H1 (cell line): Measurements from ENCODE around the gene ROS1. TPM values are rescaled to one million over a fixed set of nuclear protein-coding genes. Genes with fewer than 3 reads are reported as not detected.

Source experiments
- CTCF ChIA-PET: fragments of 300-600 bp; sonication (Branson Sonifier 250); formaldehyde crosslinking; loops from one replicate; lab custom pipeline; 2021; ENCODE audit not compliant: partially characterized antibody; lab: Charles Lee
- POLR2A ChIA-PET: fragments of 300-600 bp; sonication (Branson Sonifier 250); formaldehyde crosslinking; loops from one replicate; lab custom pipeline; 2021; ENCODE audit warnings: inconsistent platforms; ENCODE audit not compliant: partially characterized antibody; lab: Charles Lee
- DNase-seq, 2 experiments: peaks; one replicate each; pipeline versions ENCODE4 v3.0.0 to v3.0.0-alpha.2; 2010 to 2022; ENCODE audit warnings: low spot score in 2 of 2, low read depth in 1 of 2, mixed read lengths in 1 of 2
- FAIRE-seq: peaks from 2 replicates; lab custom pipeline; 2011; peaks lifted over from hg19 to GRCh38; lab: Jason Lieb, UNC
- H2AFZ ChIP-seq: 2 replicates; pipeline ENCODE4 v1.8.1; 2012; ENCODE audit warnings: low read length, inconsistent platforms
- H2AK5ac ChIP-seq: 2 replicates; pipeline ENCODE4 v1.6.1; 2013; ENCODE audit warnings: low read depth, low read length
- H2BK120ac ChIP-seq: replicated peaks from 2 replicates; pipeline ENCODE3; 2013; ENCODE audit warnings: low read depth, low read length, inconsistent platforms
- H2BK12ac ChIP-seq: 2 replicates; pipeline ENCODE4 v1.6.1; 2013; ENCODE audit warnings: low read depth, low read length
- H2BK15ac ChIP-seq: 2 replicates; pipeline ENCODE4 v1.6.1; 2013; ENCODE audit warnings: low read length
- H2BK20ac ChIP-seq: 2 replicates; pipeline ENCODE4 v1.6.1; 2013; ENCODE audit warnings: low read length
- H2BK5ac ChIP-seq: 2 replicates; pipeline ENCODE4 v1.6.1; 2013; ENCODE audit warnings: low read depth, low read length
- H3K14ac ChIP-seq: 2 replicates; pipeline ENCODE4 v1.6.1; 2013; ENCODE audit warnings: inconsistent platforms; ENCODE audit not compliant: insufficient read length
- H3K18ac ChIP-seq: 2 replicates; pipeline ENCODE4 v1.6.1; 2013; ENCODE audit warnings: low read length; ENCODE audit errors: extremely low read depth
- H3K23ac ChIP-seq: 2 replicates; pipeline ENCODE4 v1.6.1; 2013; ENCODE audit warnings: inconsistent platforms; ENCODE audit not compliant: insufficient read length
- H3K23me2 ChIP-seq: 2 replicates; pipeline ENCODE4 v1.6.1; 2013; ENCODE audit warnings: low read depth, low read length
- H3K27ac ChIP-seq: 2 replicates; pipeline ENCODE4 v1.6.1; 2011; ENCODE audit warnings: low read depth, low read length, inconsistent platforms
- H3K27me3 ChIP-seq, 4 experiments: replicated peaks in 1 of 4; 1 replicate in 1 of 4; 2 replicates in 3 of 4; pipeline versions ENCODE4 v1.6.1 to v1.8.1; 2011 to 2013; ENCODE audit warnings: low read length in 3 of 4, mild to moderate bottlenecking in 3 of 4, inconsistent platforms in 2 of 4, mixed read lengths in 2 of 4, moderate library complexity in 1 of 4; ENCODE audit not compliant: control insufficient read depth in 3 of 4, insufficient read depth in 3 of 4; ENCODE audit errors: extremely low read depth in 1 of 4
- H3K36me3 ChIP-seq, 4 experiments: 2 replicates each; pipeline versions ENCODE4 v1.6.1 to v1.8.1; 2011 to 2013; ENCODE audit warnings: mild to moderate bottlenecking in 4 of 4, low read length in 3 of 4, moderate library complexity in 2 of 4, control low read depth in 1 of 4, inconsistent platforms in 1 of 4; ENCODE audit not compliant: insufficient read depth in 4 of 4, control insufficient read depth in 2 of 4
- H3K4ac ChIP-seq: replicated peaks from 2 replicates; pipeline ENCODE3; 2013; ENCODE audit warnings: low read length, low read depth, mixed read lengths, inconsistent platforms; ENCODE audit not compliant: insufficient read length
- H3K4me1 ChIP-seq, 4 experiments: replicated peaks in 1 of 4; 1 replicate in 1 of 4; 2 replicates in 3 of 4; pipeline versions ENCODE4 v1.6.1 to v1.8.1; 2011 to 2013; ENCODE audit warnings: low read length in 3 of 4, inconsistent platforms in 2 of 4, mixed read lengths in 1 of 4; ENCODE audit not compliant: insufficient read depth in 4 of 4, control insufficient read depth in 3 of 4
- H3K4me2 ChIP-seq, 2 experiments: 2 replicates each; pipeline versions ENCODE4 v1.6.1 to v1.8.1; 2011 to 2013; ENCODE audit warnings: low read depth in 2 of 2, low read length in 2 of 2, control low read depth in 1 of 2, inconsistent platforms in 1 of 2, mild to moderate bottlenecking in 1 of 2; ENCODE audit not compliant: insufficient read depth in 1 of 2
- H3K4me3 ChIP-seq, 4 experiments: fragments of 200-600, 300-600 bp in 1 of 4; sonication (generic), shearing (Covaris generic), sonication (Bioruptor Twin) in 1 of 4; 2 replicates each; pipeline versions ENCODE4 v1.5.1 to v1.8.1; 2011 to 2016; ENCODE audit warnings: low read length in 4 of 4, low read depth in 3 of 4, control low read depth in 2 of 4, inconsistent platforms in 2 of 4, mild to moderate bottlenecking in 2 of 4, mixed read lengths in 1 of 4, moderate library complexity in 1 of 4; ENCODE audit not compliant: insufficient read depth in 2 of 4; ENCODE audit errors: extremely low read depth in 1 of 4
- H3K56ac ChIP-seq: replicated peaks from 2 replicates; pipeline ENCODE3; 2013; ENCODE audit warnings: low read depth, mild to moderate bottlenecking, mixed read lengths, low read length, inconsistent platforms; ENCODE audit not compliant: insufficient read length
- H3K79me1 ChIP-seq: 2 replicates; pipeline ENCODE4 v1.6.1; 2013; ENCODE audit warnings: low read depth, low read length, control low read depth
- H3K79me2 ChIP-seq, 2 experiments: 2 replicates each; pipeline versions ENCODE4 v1.6.1 to v1.8.1; 2012 to 2013; ENCODE audit warnings: low read length in 2 of 2, mild to moderate bottlenecking in 2 of 2, inconsistent platforms in 1 of 2; ENCODE audit not compliant: insufficient read depth in 2 of 2, control insufficient read depth in 1 of 2
- H3K9ac ChIP-seq, 4 experiments: replicated peaks in 1 of 4; 1 replicate in 1 of 4; 2 replicates in 3 of 4; pipeline versions ENCODE4 v1.6.1 to v1.8.1; 2011 to 2013; ENCODE audit warnings: low read depth in 3 of 4, low read length in 3 of 4, control low read depth in 2 of 4, mild to moderate bottlenecking in 2 of 4, moderate library complexity in 2 of 4, inconsistent platforms in 1 of 4; ENCODE audit errors: extremely low read depth in 1 of 4
- H3K9me3 ChIP-seq, 2 experiments: 2 replicates each; pipeline versions ENCODE4 v1.6.1 to v1.8.1; 2012 to 2013; ENCODE audit warnings: mild to moderate bottlenecking in 2 of 2, moderate library complexity in 2 of 2, control low read depth in 1 of 2, inconsistent platforms in 1 of 2, low read depth in 1 of 2, low read length in 1 of 2, mixed read lengths in 1 of 2; ENCODE audit not compliant: insufficient read depth in 2 of 2
- H4K20me1 ChIP-seq, 2 experiments: replicated peaks in 1 of 2; 2 replicates each; pipeline versions ENCODE3 to v1.8.1; 2011 to 2013; ENCODE audit warnings: inconsistent platforms in 2 of 2, low read length in 2 of 2, mild to moderate bottlenecking in 1 of 2; ENCODE audit not compliant: insufficient read depth in 2 of 2, control insufficient read depth in 1 of 2
- H4K5ac ChIP-seq: 2 replicates; pipeline ENCODE4 v1.6.1; 2013; ENCODE audit warnings: low read length, low read depth, mixed read lengths, inconsistent platforms; ENCODE audit not compliant: insufficient read length
- H4K8ac ChIP-seq: 2 replicates; pipeline ENCODE4 v1.8.0; 2013; ENCODE audit warnings: mild to moderate bottlenecking, moderate library complexity, low read length, inconsistent platforms; ENCODE audit not compliant: insufficient read depth; ENCODE audit errors: extremely low read depth
- H4K91ac ChIP-seq: replicated peaks from 2 replicates; pipeline ENCODE3; 2013; ENCODE audit warnings: low read length, mixed read lengths, inconsistent platforms; ENCODE audit not compliant: insufficient read length
- ATF2 ChIP-seq: IDR thresholded peaks from 2 replicates; pipeline ENCODE4 v1.6.1; 2012; ENCODE audit warnings: low read length, inconsistent platforms
- BCL11A ChIP-seq, 2 experiments: IDR thresholded peaks; one replicate each; pipeline ENCODE4 v1.6.1; 2011; ENCODE audit warnings: low read depth in 2 of 2, low read length in 2 of 2, mild to moderate bottlenecking in 2 of 2
- BRCA1 ChIP-seq: IDR thresholded peaks from 2 replicates; pipeline ENCODE4 v1.6.1; 2012; ENCODE audit warnings: low read depth, low read length, improper control_type of control experiment
- CTCF ChIP-seq, 3 experiments: IDR thresholded peaks; 1 replicate in 2 of 3; 2 replicates in 1 of 3; pipeline versions ENCODE4 v1.5.1 to v1.6.1; 2011; ENCODE audit warnings: low read length in 3 of 3, mild to moderate bottlenecking in 3 of 3, inconsistent platforms in 2 of 3, low read depth in 1 of 3, moderate library complexity in 1 of 3; ENCODE audit not compliant: insufficient read depth in 1 of 3; ENCODE audit errors: control extremely low read depth in 1 of 3
- EP300 ChIP-seq, 2 experiments: IDR thresholded peaks; 1 replicate in 1 of 2; 2 replicates in 1 of 2; pipeline ENCODE4 v1.6.1; 2011 to 2012; ENCODE audit warnings: low read depth in 2 of 2, low read length in 2 of 2, mild to moderate bottlenecking in 2 of 2, borderline replicate concordance in 1 of 2, inconsistent platforms in 1 of 2, moderate library complexity in 1 of 2
- MAX ChIP-seq: IDR thresholded peaks from 2 replicates; pipeline ENCODE4 v1.6.1; 2012; ENCODE audit warnings: inconsistent platforms
- RBBP5 ChIP-seq: IDR thresholded peaks from 2 replicates; pipeline ENCODE4 v1.7.1; 2012; ENCODE audit warnings: low read depth, mild to moderate bottlenecking, inconsistent platforms, low read length, moderate library complexity, borderline replicate concordance
- RFX5 ChIP-seq: IDR thresholded peaks from 2 replicates; pipeline ENCODE4 v1.6.1; 2011; ENCODE audit warnings: low read depth, low read length, improper control_type of control experiment, borderline replicate concordance
- SP4 ChIP-seq: IDR thresholded peaks from 2 replicates; pipeline ENCODE4 v1.6.1; 2012; ENCODE audit warnings: low read length, inconsistent platforms
- TAF1 ChIP-seq: IDR thresholded peaks from 2 replicates; pipeline ENCODE4 v1.6.1; 2011; ENCODE audit warnings: mild to moderate bottlenecking, low read depth, low read length
- TEAD4 ChIP-seq: IDR thresholded peaks from 2 replicates; pipeline ENCODE4 v1.6.1; 2012; ENCODE audit warnings: low read depth, low read length, inconsistent platforms, mixed read lengths
- polyA plus RNA-seq, 7 experiments: library from polyadenylated mRNA; depleted of rRNA in 3 of 7; stranded (reverse) in 5 of 7; unstranded in 2 of 7; fragments of >200 nt in 5 of 7; fragments of 200-250 nt in 2 of 7; gene quantifications; 1 replicate in 5 of 7; 2 replicates in 1 of 7; 4 replicates in 1 of 7; pipeline versions ENCODE4 v1.2.1 to v1.2.3, GENCODE V29; 2011 to 2013; ENCODE audit warnings: missing spikeins in 2 of 7, mixed read lengths in 2 of 7
- total RNA-seq: library from RNA; stranded (reverse); fragmentation: NEBNext Ultra II Directional; extraction: Animal tissue kit (Norgen Biotek cat#: 25700); gene quantifications from 2 replicates; pipeline ENCODE4 v1.2.1, GENCODE V29; 2021

ROS1 gene
- total and polyA plus RNA-seq, 2 of the 8 experiments (the other 6 are each of a cell fraction or from before 2014, with no cell fraction given): not detected

- Histone ChIP-seq H3K27me3 (no peaks in the 10 kb centered on the region), H3K4me1 (peaks cover 0 to 3% (median 0%) of the 10 kb centered on the region in 4 experiments; a peak in 1 of 7 replicates), H3K4ac (no peak overlapping the region), H3K23me2 (no peaks in the 10 kb centered on the region), H2BK12ac (no peak overlapping the region), H4K5ac (no peak overlapping the region), H3K27ac (no peak overlapping the region), H3K36me3 (no peaks in the 10 kb centered on the region), H3K56ac (no peak overlapping the region), H3K79me2 (no peaks in the 10 kb centered on the region), H3K9me3 (no peaks in the 10 kb centered on the region), H2AK5ac (no peak overlapping the region), H3K23ac (no peak overlapping the region), H2BK20ac (no peak overlapping the region), H3K18ac (no peak overlapping the region), H3K9ac (no peak overlapping the region), H3K14ac (no peak overlapping the region), H2BK5ac (no peak overlapping the region), H3K79me1 (no peaks in the 10 kb centered on the region), H2BK15ac (no peak overlapping the region), H3K4me3 (no peak overlapping the region), H3K4me2 (no peak overlapping the region), H2AFZ (no peak overlapping the region), H4K8ac (no peak overlapping the region), H4K20me1 (no peaks in the 10 kb centered on the region), H4K91ac (no peak overlapping the region), H2BK120ac (no peak overlapping the region)
- POLR2A ChIA-PET: no interaction called here
- CTCF ChIA-PET: interaction anchor here (1.2 to 1.5 kb wide), 2 partner anchors 10 to 50 kb away, joined by 3 to 4 read pairs; no protein-coding TSS in a partner anchor
- DNase-seq (no peak), FAIRE-seq (no peak)
- TF ChIP-seq BRCA1: no peak
- no peak for TF ChIP-seq CTCF (IDR thresholded peaks at IDR 0.05; ENCODE audit: control extremely low read depth in 1 of 3, insufficient read depth in 1 of 3, low read depth in 1 of 3, low read length in 3 of 3)
- TF ChIP-seq TEAD4: no peak
- TF ChIP-seq MAX: no peak
- TF ChIP-seq BCL11A (IDR thresholded peaks at IDR 0.05; ENCODE audit: low read depth in 2 of 2, low read length in 2 of 2): no peak
- TF ChIP-seq RBBP5: no peak
- no peak for TF ChIP-seq EP300 (IDR thresholded peaks at IDR 0.05; ENCODE audit: borderline replicate concordance in 1 of 2, low read depth in 2 of 2, low read length in 2 of 2)
- no peak for TF ChIP-seq SP4
- no peak for TF ChIP-seq RFX5
- no peak for TF ChIP-seq TAF1
- no peak for TF ChIP-seq ATF2
These were observed 116.1 kb downstream of the ROS1 start for GRCh38 chr6:117309611-117310010.
